WTC11 (cell line): ENCODE data around the gene PAQR3.

ENCODE experiments used
- CBFB ChIP-seq: sonication (generic); formaldehyde crosslinking; IDR thresholded peaks from 2 replicates; pipeline ENCODE4 v1.8.1; 2022; ENCODE audit warnings: mild to moderate bottlenecking, low read depth, missing genetic modification reagents
- JUN ChIP-seq: sonication (generic); formaldehyde crosslinking; IDR thresholded peaks from 2 replicates; pipeline ENCODE4 v1.8.0; 2023; ENCODE audit warnings: mild to moderate bottlenecking, missing genetic modification reagents
- SMAD3 ChIP-seq: sonication (generic); formaldehyde crosslinking; IDR thresholded peaks from 2 replicates; pipeline ENCODE4 v1.8.0; 2022; ENCODE audit warnings: missing genetic modification reagents, mild to moderate bottlenecking, borderline replicate concordance
- ZNF138 ChIP-seq: sonication (generic); formaldehyde crosslinking; conservative IDR thresholded peaks from 2 replicates; pipeline ENCODE4 v1.8.1; 2022; ENCODE audit warnings: mild to moderate bottlenecking, moderate library complexity, missing genetic modification reagents
- ZNF416 ChIP-seq: fragments of 250-450 bp; sonication (Bioruptor Pico); IDR thresholded peaks from 2 replicates; pipeline ENCODE4 v1.9.0; 2021; ENCODE audit warnings: mild to moderate bottlenecking, inconsistent platforms
- TF ChIP-seq, protein P1 (sequence below): sonication (generic); formaldehyde crosslinking; IDR thresholded peaks from 2 replicates; pipeline ENCODE4 v1.8.1; 2023; ENCODE audit warnings: mild to moderate bottlenecking, missing genetic modification reagents, moderate library complexity
- TF ChIP-seq, protein P2 (sequence below): sonication (generic); formaldehyde crosslinking; IDR thresholded peaks from 2 replicates; pipeline ENCODE4 v1.8.1; 2022; ENCODE audit warnings: low read depth, missing genetic modification reagents, borderline replicate concordance
- TF ChIP-seq, protein P3 (sequence below): fragments of 200-600 bp; IDR thresholded peaks from 2 replicates; pipeline ENCODE4 v1.8.0; 2022; ENCODE audit warnings: antibody characterized with exemption
- TF ChIP-seq, protein P4 (sequence below): fragments of 250-450 bp; sonication (Bioruptor Pico); IDR thresholded peaks from 2 replicates; pipeline ENCODE4 v1.9.0; 2021; ENCODE audit warnings: mild to moderate bottlenecking, borderline replicate concordance
- TF ChIP-seq, protein P5 (sequence below): sonication (generic); formaldehyde crosslinking; IDR thresholded peaks from 2 replicates; pipeline ENCODE4 v1.8.1; 2022; ENCODE audit warnings: missing genetic modification reagents, borderline replicate concordance

GRCh38 chr4:78975865-78976264 lies 36.6 kb upstream of the PAQR3 start:
- TF ChIP-seq ZNF416 (CRISPR knock-in tag): no peak
- no peak for TF ChIP-seq CBFB (CRISPR knock-in tag)
- TF ChIP-seq, protein P1, sequence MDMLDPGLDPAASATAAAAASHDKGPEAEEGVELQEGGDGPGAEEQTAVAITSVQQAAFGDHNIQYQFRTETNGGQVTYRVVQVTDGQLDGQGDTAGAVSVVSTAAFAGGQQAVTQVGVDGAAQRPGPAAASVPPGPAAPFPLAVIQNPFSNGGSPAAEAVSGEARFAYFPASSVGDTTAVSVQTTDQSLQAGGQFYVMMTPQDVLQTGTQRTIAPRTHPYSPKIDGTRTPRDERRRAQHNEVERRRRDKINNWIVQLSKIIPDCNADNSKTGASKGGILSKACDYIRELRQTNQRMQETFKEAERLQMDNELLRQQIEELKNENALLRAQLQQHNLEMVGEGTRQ: no peak
- TF ChIP-seq, protein P2, sequence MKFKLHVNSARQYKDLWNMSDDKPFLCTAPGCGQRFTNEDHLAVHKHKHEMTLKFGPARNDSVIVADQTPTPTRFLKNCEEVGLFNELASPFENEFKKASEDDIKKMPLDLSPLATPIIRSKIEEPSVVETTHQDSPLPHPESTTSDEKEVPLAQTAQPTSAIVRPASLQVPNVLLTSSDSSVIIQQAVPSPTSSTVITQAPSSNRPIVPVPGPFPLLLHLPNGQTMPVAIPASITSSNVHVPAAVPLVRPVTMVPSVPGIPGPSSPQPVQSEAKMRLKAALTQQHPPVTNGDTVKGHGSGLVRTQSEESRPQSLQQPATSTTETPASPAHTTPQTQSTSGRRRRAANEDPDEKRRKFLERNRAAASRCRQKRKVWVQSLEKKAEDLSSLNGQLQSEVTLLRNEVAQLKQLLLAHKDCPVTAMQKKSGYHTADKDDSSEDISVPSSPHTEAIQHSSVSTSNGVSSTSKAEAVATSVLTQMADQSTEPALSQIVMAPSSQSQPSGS (CRISPR knock-in tag): no peak
- no peak for TF ChIP-seq SMAD3 (CRISPR knock-in tag)
- TF ChIP-seq ZNF138 (CRISPR knock-in tag): no peak
- TF ChIP-seq, protein P3, sequence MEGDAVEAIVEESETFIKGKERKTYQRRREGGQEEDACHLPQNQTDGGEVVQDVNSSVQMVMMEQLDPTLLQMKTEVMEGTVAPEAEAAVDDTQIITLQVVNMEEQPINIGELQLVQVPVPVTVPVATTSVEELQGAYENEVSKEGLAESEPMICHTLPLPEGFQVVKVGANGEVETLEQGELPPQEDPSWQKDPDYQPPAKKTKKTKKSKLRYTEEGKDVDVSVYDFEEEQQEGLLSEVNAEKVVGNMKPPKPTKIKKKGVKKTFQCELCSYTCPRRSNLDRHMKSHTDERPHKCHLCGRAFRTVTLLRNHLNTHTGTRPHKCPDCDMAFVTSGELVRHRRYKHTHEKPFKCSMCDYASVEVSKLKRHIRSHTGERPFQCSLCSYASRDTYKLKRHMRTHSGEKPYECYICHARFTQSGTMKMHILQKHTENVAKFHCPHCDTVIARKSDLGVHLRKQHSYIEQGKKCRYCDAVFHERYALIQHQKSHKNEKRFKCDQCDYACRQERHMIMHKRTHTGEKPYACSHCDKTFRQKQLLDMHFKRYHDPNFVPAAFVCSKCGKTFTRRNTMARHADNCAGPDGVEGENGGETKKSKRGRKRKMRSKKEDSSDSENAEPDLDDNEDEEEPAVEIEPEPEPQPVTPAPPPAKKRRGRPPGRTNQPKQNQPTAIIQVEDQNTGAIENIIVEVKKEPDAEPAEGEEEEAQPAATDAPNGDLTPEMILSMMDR: no peak
- TF ChIP-seq, protein P4, sequence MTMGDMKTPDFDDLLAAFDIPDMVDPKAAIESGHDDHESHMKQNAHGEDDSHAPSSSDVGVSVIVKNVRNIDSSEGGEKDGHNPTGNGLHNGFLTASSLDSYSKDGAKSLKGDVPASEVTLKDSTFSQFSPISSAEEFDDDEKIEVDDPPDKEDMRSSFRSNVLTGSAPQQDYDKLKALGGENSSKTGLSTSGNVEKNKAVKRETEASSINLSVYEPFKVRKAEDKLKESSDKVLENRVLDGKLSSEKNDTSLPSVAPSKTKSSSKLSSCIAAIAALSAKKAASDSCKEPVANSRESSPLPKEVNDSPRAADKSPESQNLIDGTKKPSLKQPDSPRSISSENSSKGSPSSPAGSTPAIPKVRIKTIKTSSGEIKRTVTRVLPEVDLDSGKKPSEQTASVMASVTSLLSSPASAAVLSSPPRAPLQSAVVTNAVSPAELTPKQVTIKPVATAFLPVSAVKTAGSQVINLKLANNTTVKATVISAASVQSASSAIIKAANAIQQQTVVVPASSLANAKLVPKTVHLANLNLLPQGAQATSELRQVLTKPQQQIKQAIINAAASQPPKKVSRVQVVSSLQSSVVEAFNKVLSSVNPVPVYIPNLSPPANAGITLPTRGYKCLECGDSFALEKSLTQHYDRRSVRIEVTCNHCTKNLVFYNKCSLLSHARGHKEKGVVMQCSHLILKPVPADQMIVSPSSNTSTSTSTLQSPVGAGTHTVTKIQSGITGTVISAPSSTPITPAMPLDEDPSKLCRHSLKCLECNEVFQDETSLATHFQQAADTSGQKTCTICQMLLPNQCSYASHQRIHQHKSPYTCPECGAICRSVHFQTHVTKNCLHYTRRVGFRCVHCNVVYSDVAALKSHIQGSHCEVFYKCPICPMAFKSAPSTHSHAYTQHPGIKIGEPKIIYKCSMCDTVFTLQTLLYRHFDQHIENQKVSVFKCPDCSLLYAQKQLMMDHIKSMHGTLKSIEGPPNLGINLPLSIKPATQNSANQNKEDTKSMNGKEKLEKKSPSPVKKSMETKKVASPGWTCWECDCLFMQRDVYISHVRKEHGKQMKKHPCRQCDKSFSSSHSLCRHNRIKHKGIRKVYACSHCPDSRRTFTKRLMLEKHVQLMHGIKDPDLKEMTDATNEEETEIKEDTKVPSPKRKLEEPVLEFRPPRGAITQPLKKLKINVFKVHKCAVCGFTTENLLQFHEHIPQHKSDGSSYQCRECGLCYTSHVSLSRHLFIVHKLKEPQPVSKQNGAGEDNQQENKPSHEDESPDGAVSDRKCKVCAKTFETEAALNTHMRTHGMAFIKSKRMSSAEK (CRISPR knock-in tag): no peak
- no peak for TF ChIP-seq JUN
- TF ChIP-seq, protein P5, sequence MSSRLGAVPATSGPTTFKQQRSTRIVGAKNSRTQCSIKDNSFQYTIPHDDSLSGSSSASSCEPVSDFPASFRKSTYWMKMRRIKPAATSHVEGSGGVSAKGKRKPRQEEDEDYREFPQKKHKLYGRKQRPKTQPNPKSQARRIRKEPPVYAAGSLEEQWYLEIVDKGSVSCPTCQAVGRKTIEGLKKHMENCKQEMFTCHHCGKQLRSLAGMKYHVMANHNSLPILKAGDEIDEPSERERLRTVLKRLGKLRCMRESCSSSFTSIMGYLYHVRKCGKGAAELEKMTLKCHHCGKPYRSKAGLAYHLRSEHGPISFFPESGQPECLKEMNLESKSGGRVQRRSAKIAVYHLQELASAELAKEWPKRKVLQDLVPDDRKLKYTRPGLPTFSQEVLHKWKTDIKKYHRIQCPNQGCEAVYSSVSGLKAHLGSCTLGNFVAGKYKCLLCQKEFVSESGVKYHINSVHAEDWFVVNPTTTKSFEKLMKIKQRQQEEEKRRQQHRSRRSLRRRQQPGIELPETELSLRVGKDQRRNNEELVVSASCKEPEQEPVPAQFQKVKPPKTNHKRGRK: no peak
